UCSD-AML1 (cell line): ENCODE data around the gene OVOL2.

Experiments
- DNase-seq: peaks from one replicate; lab custom pipeline; 2025; ENCODE audit not compliant: unreplicated experiment; lab: John Stamatoyannopoulos, UW

The OVOL2 gene

DNA sequence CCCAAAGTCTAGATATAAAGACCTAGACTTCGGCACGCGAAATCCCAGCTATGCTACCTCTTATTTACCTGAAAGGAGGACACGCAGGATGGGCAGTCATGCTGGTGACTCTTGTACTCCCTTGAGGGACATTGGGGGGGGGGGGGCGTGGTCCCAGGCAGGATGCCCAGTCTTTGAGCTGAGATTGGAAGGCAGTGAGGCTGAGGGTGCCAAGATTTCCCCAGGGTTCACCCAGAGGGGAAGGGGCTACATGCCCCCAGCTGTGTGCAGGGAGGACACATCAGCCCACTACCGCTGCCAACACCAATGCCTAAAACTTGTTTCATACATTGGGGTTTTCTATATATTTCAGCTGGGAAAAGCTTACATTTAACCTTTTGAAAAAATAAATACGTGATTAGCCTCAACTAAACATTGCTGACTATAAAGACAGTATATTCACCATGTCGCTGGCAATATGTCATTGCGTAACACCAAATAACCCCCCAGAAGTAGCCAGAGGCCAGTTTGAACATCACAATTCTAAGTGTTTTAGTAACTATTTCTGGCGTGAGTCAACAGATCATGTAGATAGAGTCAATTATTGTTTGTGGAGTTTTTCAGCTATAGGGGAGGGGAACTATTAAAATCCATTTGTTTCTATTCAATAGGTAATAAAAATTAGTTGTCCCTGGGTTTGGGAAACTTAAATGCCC is 67.3 kb downstream of the OVOL2 start:
- no peak for DNase-seq

DNA sequence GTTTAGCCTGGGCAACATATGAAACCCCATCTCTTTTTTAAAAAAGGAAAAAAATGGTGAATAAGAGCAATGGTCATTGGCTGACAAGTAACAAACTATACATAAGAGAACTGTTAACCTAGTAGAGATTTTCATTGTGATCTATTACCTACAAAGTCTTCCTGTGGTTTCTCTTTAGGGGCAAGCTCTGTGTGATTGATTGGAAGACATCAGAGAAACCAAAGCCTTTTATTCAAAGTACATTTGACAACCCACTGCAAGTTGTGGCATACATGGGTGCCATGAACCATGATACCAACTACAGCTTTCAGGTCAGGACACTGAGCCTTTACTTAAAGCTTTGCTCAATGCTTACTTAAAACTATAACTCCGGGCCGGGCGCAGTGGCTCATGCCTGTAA is 69.7 kb downstream of the OVOL2 start:
- DNase-seq: no peak

DNA sequence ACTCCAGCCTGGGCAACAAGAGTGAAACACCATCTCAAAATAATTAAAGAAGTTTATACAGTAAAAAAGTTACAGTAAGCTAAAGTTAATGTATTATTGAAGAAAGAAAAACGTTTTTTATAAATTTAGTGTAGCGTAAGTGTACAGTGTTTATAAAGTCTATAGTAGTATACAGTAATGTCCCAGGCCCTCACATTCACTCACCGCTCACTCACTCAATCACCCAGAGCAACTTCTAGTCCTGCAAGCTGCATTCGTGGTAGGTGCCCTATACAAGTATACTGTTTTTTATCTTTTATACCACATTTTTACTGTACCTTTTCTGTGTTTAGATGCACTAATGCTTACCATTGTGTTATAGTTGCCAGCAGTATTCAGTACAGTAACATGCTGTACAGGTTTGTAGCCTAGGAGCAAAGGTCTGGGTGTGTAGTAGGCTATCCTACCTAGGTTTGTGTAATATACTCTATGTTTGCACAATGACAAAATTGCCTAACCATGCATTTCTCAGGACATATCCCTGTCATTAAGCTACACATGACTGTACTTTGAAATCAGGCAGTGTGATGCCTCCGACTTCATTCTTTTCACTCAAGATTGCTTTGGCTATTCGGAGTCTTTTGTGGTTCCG is 72.2 kb downstream of the OVOL2 start:
- DNase-seq: no peak

DNA sequence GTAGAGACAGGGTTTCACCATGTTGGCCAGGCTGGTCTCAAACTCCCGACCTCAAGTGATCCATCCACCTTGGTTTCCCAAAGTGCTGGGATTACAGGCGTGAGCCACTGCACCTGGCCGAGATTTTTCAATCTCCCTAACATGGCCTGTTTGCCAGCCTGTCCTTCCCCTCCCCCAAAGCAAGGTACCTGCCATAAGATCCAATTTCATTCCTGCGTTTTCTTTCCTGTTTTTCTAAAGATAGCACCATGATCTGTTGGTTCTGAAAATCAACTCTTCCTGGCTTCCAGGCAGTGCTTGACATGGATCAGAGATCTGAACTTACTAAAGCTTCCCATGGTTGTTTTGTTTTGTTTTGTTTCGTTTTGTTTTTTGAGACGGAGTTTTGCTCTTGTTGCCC is 81.4 kb downstream of the OVOL2 start:
- DNase-seq: no peak
